HepG2 (cell line): ENCODE measurements around the gene NPAS2. TPM values are rescaled to one million over a fixed set of nuclear protein-coding genes. Genes with fewer than 3 reads are reported as not detected.
A peak's percentile ranks its signal among the peaks of the same experiment; 100 is the strongest.

Experiments
- CEBPZ ChIP-seq: IDR thresholded peaks from 2 replicates; pipeline ENCODE4 v1.6.1; 2012; ENCODE audit warnings: low read length, improper control_type of control experiment
- FOSL2 ChIP-seq: sonication (generic); formaldehyde crosslinking; IDR thresholded peaks from 2 replicates; pipeline ENCODE4 v1.4.0; 2020; ENCODE audit warnings: missing genetic modification reagents
- HNRNPL ChIP-seq: fragments of 200-400 bp; formaldehyde crosslinking; IDR thresholded peaks from 2 replicates; pipeline ENCODE4 v1.6.1; 2017; ENCODE audit warnings: mild to moderate bottlenecking, low read depth, low read length
- KDM4B ChIP-seq: sonication (generic); formaldehyde crosslinking; IDR thresholded peaks from 2 replicates; pipeline ENCODE4 v1.4.0; 2020; ENCODE audit warnings: missing genetic modification reagents
- KDM5B ChIP-seq: sonication (generic); formaldehyde crosslinking; IDR thresholded peaks from 2 replicates; pipeline ENCODE4 v1.4.0; 2020; ENCODE audit warnings: missing genetic modification reagents, mild to moderate bottlenecking, borderline replicate concordance
- NFIB ChIP-seq: sonication (generic); formaldehyde crosslinking; IDR thresholded peaks from 2 replicates; pipeline ENCODE4 v1.9.0; 2021; ENCODE audit warnings: missing genetic modification reagents, mild to moderate bottlenecking, borderline replicate concordance
- PHF20 ChIP-seq: sonication (generic); formaldehyde crosslinking; IDR thresholded peaks from 2 replicates; pipeline ENCODE4 v1.5.0; 2020; ENCODE audit warnings: mild to moderate bottlenecking, missing genetic modification reagents
- SATB2 ChIP-seq: sonication (generic); formaldehyde crosslinking; IDR thresholded peaks from 2 replicates; pipeline ENCODE4 v1.5.0; 2020; ENCODE audit warnings: missing genetic modification reagents
- SP5 ChIP-seq: IDR thresholded peaks from 2 replicates; pipeline ENCODE4 v1.6.1; 2016; ENCODE audit warnings: low read depth, borderline replicate concordance
- USF2 ChIP-seq, 2 experiments: sonication (generic) in 1 of 2; formaldehyde crosslinking in 1 of 2; IDR thresholded peaks; 2 replicates each; pipeline versions ENCODE4 v1.5.1 to v1.6.1; 2011 to 2020; ENCODE audit warnings: borderline replicate concordance in 1 of 2, low read depth in 1 of 2, low read length in 1 of 2, mild to moderate bottlenecking in 1 of 2, missing genetic modification reagents in 1 of 2, moderate library complexity in 1 of 2
- ZBTB3 ChIP-seq: sonication (generic); formaldehyde crosslinking; IDR thresholded peaks from 2 replicates; pipeline ENCODE4 v1.4.0; 2020; ENCODE audit warnings: low read depth, mild to moderate bottlenecking, moderate library complexity, missing genetic modification reagents, borderline replicate concordance
- ZNF274 ChIP-seq: sonication (generic); formaldehyde crosslinking; IDR thresholded peaks from 2 replicates; pipeline ENCODE4 v1.5.1; 2020; ENCODE audit warnings: mild to moderate bottlenecking, missing genetic modification reagents
- ZNF33A ChIP-seq: sonication (generic); formaldehyde crosslinking; IDR thresholded peaks from 2 replicates; pipeline ENCODE4 v1.5.1; 2020; ENCODE audit warnings: missing genetic modification reagents, mild to moderate bottlenecking, moderate library complexity, borderline replicate concordance
- ZNF557 ChIP-seq: sonication (generic); formaldehyde crosslinking; IDR thresholded peaks from 2 replicates; pipeline ENCODE4 v1.4.0; 2020; ENCODE audit warnings: missing genetic modification reagents
- ZNF7 ChIP-seq: IDR thresholded peaks from 2 replicates; pipeline ENCODE4 v1.6.1; 2016; ENCODE audit warnings: missing biosample characterization, missing genetic modification reagents
- polyA plus RNA-seq, 8 experiments: library from polyadenylated mRNA; depleted of rRNA in 3 of 8; stranded (reverse) in 7 of 8; unstranded in 1 of 8; fragments of >200 nt; fragmentation: Illumina TruSeq in 4 of 8; extraction: Trizol in 4 of 8; gene quantifications; 2 replicates each; pipeline versions ENCODE4 v1.2.1 to v1.2.3, GENCODE V29; 2011 to 2016; ENCODE audit warnings: low read depth in 4 of 8, missing spikeins in 1 of 8, mixed read lengths in 1 of 8; ENCODE audit not compliant: insufficient read depth in 1 of 8
- total RNA-seq, 5 experiments: library from RNA; depleted of rRNA; stranded (reverse); fragments of >200 nt; fragmentation: Illumina TruSeq; extraction: Trizol; gene quantifications; 2 replicates each; pipeline ENCODE4 v1.2.3, GENCODE V29; 2016; ENCODE audit warnings: low read depth in 1 of 5
- TF ChIP-seq, protein P1 (sequence below): sonication (generic); formaldehyde crosslinking; IDR thresholded peaks from 2 replicates; pipeline ENCODE4 v1.4.0; 2020; ENCODE audit warnings: missing genetic modification reagents

Gene NPAS2
- total and polyA plus RNA-seq, 2 of the 13 experiments (the other 11 are each of a cell fraction or from before 2014, with no cell fraction given), result 14.8 to 37.5 TPM

DNA sequence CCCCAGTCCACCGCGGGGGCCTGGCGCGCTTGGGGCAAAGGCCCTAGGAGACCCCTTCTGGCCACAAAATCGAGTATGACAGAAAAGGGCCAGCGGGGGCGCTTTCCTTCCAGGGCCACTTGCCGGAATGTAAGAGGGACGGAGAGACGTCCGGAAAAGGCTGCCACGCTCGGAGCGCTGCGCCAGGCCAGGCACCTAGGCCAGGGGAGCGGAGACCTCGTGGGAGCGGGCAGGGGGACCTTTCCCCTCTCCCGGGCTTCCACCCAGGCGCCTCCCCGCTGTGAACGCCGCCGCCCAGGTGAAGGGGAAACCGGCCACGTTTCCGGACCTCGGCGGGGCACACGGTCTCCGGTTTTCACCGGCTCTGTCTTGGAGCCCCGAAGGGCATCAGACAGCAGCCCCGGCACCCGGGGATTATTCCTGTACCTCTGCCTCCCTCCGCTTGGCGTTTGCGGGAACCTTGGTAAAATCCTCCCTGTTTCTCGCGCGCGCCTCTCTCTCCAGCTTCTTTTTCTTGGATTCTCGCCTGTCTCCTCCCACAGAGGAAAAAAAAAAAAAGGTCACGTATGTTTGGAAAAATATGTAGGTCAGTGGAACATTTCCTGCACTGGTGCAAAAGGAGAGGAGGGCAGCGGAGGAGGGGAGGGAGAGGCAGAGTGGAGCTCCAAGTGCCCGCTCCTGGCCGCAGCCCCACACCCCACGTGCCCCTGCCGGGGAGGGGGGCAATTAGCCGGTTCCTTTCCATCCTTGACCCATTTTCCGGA, 1.2 kb upstream of the NPAS2 start (continued):
- TF ChIP-seq USF2 (IDR thresholded peaks at IDR 0.05; ENCODE audit: low read depth, low read length), result peak; percentile 40; the same call in 1 of the 2 replicates
- no peak; the same call in 1 of the 2 replicates for TF ChIP-seq USF2 (CRISPR knock-in tag; IDR thresholded peaks at IDR 0.05; ENCODE audit: borderline replicate concordance)
- peak; percentile 25; the same call in 1 of the 2 replicates for TF ChIP-seq ZNF274 (CRISPR knock-in tag)
- TF ChIP-seq KDM5B (CRISPR knock-in tag), result peak; percentile 91; the same call in 1 of the 2 replicates
- TF ChIP-seq, protein P1, sequence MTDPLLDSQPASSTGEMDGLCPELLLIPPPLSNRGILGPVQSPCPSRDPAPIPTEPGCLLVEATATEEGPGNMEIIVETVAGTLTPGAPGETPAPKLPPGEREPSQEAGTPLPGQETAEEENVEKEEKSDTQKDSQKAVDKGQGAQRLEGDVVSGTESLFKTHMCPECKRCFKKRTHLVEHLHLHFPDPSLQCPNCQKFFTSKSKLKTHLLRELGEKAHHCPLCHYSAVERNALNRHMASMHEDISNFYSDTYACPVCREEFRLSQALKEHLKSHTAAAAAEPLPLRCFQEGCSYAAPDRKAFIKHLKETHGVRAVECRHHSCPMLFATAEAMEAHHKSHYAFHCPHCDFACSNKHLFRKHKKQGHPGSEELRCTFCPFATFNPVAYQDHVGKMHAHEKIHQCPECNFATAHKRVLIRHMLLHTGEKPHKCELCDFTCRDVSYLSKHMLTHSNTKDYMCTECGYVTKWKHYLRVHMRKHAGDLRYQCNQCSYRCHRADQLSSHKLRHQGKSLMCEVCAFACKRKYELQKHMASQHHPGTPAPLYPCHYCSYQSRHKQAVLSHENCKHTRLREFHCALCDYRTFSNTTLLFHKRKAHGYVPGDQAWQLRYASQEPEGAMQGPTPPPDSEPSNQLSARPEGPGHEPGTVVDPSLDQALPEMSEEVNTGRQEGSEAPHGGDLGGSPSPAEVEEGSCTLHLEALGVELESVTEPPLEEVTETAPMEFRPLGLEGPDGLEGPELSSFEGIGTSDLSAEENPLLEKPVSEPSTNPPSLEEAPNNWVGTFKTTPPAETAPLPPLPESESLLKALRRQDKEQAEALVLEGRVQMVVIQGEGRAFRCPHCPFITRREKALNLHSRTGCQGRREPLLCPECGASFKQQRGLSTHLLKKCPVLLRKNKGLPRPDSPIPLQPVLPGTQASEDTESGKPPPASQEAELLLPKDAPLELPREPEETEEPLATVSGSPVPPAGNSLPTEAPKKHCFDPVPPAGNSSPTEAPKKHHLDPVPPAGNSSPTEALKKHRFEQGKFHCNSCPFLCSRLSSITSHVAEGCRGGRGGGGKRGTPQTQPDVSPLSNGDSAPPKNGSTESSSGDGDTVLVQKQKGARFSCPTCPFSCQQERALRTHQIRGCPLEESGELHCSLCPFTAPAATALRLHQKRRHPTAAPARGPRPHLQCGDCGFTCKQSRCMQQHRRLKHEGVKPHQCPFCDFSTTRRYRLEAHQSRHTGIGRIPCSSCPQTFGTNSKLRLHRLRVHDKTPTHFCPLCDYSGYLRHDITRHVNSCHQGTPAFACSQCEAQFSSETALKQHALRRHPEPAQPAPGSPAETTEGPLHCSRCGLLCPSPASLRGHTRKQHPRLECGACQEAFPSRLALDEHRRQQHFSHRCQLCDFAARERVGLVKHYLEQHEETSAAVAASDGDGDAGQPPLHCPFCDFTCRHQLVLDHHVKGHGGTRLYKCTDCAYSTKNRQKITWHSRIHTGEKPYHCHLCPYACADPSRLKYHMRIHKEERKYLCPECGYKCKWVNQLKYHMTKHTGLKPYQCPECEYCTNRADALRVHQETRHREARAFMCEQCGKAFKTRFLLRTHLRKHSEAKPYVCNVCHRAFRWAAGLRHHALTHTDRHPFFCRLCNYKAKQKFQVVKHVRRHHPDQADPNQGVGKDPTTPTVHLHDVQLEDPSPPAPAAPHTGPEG (CRISPR knock-in tag), result peak; percentile 83
- peak; percentile 60; the same call in 1 of the 2 replicates for TF ChIP-seq ZNF557 (CRISPR knock-in tag)
- peak; percentile 35; the same call in 1 of the 2 replicates for TF ChIP-seq SP5 (CRISPR knock-in tag)
- TF ChIP-seq FOSL2, result peak; percentile 51; the same call in 1 of the 2 replicates
- TF ChIP-seq NFIB (CRISPR knock-in tag), result no peak
- 0 out of 2 replicates have a peak, but pooled peaks have one; percentile 33 for TF ChIP-seq KDM4B
- TF ChIP-seq PHF20 (CRISPR knock-in tag), result no peak
- peak; percentile 78 for TF ChIP-seq HNRNPL
- 0 out of 2 replicates have a peak, but pooled peaks have one; percentile 32 for TF ChIP-seq SATB2 (CRISPR knock-in tag)
- TF ChIP-seq ZBTB3 (CRISPR knock-in tag), result no peak; the same call in 1 of the 2 replicates
- no peak for TF ChIP-seq CEBPZ
- no peak for TF ChIP-seq ZNF33A (CRISPR knock-in tag)
- no peak for TF ChIP-seq ZNF7 (CRISPR knock-in tag)
